ENCODE measurements around the gene INTS6.

Gene INTS6

GRCh38 chr13:51311957-51312520, 140.8 kb downstream of the INTS6 start:
- DNase-seq: no peak
